Hepatocyte (in vitro differentiated cells): ENCODE results near the gene ACSS1.

Experiments used
- EZH2phosphoT487 ChIP-seq: fragments of 200-600 bp; sonication (generic); IDR thresholded peaks from one replicate; pipeline ENCODE4 v1.6.1; 2018; ENCODE audit warnings: antibody characterized with exemption, mild to moderate bottlenecking, low read depth, moderate library complexity; ENCODE audit not compliant: unreplicated experiment, severe bottlenecking
- TF ChIP-seq, protein P1 (sequence below): fragments of 200-600 bp; sonication (generic); IDR thresholded peaks from 2 replicates; pipeline ENCODE4 v1.5.1; 2016; ENCODE audit warnings: antibody characterized with exemption, mild to moderate bottlenecking; ENCODE audit not compliant: poor library complexity

GRCh38 chr20:25066386-25066785 is 8.4 kb upstream of the ACSS1 start:
- TF ChIP-seq, protein P1, sequence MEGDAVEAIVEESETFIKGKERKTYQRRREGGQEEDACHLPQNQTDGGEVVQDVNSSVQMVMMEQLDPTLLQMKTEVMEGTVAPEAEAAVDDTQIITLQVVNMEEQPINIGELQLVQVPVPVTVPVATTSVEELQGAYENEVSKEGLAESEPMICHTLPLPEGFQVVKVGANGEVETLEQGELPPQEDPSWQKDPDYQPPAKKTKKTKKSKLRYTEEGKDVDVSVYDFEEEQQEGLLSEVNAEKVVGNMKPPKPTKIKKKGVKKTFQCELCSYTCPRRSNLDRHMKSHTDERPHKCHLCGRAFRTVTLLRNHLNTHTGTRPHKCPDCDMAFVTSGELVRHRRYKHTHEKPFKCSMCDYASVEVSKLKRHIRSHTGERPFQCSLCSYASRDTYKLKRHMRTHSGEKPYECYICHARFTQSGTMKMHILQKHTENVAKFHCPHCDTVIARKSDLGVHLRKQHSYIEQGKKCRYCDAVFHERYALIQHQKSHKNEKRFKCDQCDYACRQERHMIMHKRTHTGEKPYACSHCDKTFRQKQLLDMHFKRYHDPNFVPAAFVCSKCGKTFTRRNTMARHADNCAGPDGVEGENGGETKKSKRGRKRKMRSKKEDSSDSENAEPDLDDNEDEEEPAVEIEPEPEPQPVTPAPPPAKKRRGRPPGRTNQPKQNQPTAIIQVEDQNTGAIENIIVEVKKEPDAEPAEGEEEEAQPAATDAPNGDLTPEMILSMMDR: no peak
- no peak for TF ChIP-seq EZH2phosphoT487
